GM12875 (cell line): ENCODE measurements around the gene RBCK1.
"Not testable (repeated sequence)": the region's sequence is repeated elsewhere in the genome, so short reads cannot be mapped to it uniquely, and the experiment has no call there.

Source experiments
- H3K4me3 ChIP-seq: one replicate; pipeline ENCODE4 v1.5.1; 2011; ENCODE audit warnings: low read depth, low read length, control low read depth
- TF ChIP-seq, protein P1 (sequence below): IDR thresholded peaks from 2 replicates; pipeline ENCODE4 v1.5.1; 2011; ENCODE audit warnings: low read depth, mild to moderate bottlenecking, control low read depth, inconsistent platforms, low read length, moderate library complexity, borderline replicate concordance; ENCODE audit not compliant: insufficient read depth

Gene RBCK1

DNA sequence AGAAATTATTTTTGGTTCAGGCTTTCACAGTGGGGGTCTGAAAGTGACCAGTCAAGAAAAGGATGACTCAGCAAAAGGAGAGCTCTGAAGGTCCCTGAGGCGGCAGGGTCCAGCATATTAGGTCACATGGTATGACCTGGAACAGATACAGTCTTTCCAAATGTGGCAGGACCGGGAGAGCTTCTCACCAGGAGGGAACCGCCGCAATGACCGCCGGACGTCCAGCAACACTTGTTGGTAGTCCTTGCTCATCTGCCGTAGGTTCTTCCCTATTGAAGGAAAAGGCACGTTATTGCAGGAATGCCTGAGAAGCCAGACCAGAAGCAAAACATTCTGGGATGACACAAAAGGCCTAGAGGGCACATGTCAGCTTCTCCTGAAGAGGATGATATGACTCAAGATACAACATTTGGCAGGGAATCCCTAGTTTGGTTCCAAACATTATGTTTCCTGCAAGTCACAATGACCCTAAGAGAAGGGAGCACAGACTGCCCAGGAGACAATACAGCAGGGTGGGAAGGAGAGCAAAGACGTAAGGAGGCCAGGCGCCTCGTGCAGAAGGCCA, 36.8 kb downstream of the RBCK1 start:
- TF ChIP-seq, protein P1, sequence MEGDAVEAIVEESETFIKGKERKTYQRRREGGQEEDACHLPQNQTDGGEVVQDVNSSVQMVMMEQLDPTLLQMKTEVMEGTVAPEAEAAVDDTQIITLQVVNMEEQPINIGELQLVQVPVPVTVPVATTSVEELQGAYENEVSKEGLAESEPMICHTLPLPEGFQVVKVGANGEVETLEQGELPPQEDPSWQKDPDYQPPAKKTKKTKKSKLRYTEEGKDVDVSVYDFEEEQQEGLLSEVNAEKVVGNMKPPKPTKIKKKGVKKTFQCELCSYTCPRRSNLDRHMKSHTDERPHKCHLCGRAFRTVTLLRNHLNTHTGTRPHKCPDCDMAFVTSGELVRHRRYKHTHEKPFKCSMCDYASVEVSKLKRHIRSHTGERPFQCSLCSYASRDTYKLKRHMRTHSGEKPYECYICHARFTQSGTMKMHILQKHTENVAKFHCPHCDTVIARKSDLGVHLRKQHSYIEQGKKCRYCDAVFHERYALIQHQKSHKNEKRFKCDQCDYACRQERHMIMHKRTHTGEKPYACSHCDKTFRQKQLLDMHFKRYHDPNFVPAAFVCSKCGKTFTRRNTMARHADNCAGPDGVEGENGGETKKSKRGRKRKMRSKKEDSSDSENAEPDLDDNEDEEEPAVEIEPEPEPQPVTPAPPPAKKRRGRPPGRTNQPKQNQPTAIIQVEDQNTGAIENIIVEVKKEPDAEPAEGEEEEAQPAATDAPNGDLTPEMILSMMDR = no peak
- no peak overlapping the region for H3K4me3 ChIP-seq

DNA sequence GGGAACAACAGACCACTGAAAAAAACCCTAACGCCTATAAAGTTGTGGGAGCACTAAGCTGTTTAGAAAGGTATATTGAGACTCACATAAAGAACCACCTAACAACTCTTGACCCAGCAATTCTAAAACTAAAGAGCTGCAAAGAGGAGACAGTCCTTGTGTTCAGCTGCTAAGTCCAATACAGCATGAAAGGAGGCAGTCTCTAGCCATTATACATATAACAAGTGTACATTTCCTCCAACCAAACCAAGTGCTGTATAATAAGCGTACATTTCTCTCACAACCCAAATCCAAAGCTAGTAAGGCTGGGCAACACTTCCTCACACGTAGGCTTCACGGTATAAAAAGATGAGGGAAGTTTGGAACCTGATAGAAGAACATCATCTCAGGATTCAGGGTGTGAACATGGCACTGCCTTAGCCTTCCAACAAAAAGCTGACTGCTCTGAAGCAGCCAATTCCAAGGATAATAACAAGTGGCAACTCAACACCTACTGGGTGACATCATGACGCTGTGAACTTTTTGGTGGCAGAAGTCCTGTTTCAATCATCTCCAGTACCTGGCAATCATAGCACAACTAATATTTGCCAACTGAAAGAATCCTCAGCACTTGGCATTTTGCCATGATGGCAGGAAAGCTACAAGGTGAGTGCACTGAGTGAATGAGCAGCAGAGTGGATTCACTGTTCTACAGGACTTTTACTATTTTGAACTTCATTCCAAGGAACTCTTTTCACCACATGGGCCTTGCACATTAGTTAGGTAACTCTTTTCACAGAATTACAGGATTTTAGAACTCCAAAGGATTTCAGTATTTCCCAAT, 37.6 kb downstream of the RBCK1 start:
- H3K4me3 ChIP-seq = no peak overlapping the region

DNA sequence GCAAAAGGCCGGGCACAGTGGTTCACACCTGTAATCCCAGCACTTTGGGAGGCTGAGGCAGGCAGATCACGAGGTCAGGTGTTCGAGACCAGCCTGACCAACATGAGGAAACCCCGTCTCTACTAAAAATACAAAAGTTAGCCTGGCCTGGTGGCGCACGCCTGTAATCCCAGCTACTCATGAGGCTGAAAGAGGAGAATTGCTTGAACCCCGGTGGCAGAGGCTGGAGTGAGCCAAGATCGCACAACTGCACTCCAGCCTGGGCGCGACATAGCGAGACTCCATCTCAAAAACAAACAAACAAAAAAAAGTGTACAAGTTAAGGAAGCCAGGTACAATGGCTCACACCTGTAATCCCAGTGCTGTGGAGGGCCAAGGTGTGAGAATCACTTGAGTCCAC, 43.9 kb downstream of the RBCK1 start:
- H3K4me3 ChIP-seq = not testable (repeated sequence)

More for the DNA sequence above, 37.6 kb downstream of the RBCK1 start:
- TF ChIP-seq, protein P1 = no peak

DNA sequence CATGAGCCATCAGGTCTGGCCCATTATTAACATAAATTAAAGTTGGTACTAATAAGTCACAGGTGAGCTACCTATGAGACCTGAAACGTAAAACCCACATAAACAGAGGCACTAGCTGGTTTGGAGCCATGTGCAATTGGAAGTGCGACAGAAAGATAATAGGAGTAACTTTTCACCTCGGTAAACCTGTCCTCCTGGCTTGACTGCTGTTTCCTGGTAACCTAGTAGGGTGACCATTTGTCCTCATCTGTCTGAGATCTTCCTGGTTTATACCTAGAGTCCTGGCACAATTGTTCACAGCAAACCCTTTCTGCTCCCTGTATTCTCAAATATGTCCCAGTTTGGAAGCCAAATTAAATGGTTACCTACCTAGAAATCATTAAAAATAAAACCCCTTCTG, 46.9 kb downstream of the RBCK1 start:
- TF ChIP-seq, protein P1 = no peak
- H3K4me3 ChIP-seq = no peak overlapping the region

DNA sequence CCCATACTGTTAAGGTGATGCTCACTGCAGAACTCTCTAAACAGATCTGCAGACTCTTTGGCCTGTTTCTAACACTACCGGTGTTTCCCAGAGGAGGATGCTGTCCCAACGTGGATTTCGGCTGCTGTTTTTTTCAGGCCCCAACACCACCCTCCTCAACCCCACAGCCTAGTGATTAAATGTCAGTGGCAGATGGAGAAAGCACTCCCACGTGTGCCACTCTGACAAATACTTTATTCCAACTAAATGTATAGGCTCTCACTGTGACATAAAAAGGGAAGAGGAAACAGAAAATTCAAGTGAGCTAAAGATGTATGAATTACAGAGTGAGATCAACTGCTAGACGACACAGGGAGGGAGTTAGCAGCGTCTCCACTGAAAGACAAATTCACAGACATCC, 50.7 kb downstream of the RBCK1 start:
- TF ChIP-seq, protein P1 = no peak
- no peak overlapping the region for H3K4me3 ChIP-seq

DNA sequence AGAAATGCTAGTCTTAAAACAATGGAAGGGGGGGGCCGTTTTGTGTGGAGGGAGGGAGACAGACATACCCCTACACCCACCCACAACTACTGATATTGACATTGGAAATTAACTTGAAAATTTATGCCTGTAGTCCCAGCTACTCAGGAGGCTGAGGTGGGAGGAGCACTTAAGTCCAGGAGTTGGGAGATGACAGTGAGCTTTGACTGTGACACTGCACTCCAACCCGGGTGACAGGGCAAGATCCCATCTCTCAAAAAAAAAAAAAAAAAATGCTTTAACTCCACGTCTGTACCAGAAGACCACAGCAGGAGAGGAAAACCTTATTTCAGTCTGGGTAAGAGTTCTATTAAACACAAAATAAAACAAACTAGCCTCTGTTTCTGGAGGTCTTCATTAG, 52.1 kb downstream of the RBCK1 start:
- TF ChIP-seq, protein P1 = no peak
- H3K4me3 ChIP-seq = no peak overlapping the region

DNA sequence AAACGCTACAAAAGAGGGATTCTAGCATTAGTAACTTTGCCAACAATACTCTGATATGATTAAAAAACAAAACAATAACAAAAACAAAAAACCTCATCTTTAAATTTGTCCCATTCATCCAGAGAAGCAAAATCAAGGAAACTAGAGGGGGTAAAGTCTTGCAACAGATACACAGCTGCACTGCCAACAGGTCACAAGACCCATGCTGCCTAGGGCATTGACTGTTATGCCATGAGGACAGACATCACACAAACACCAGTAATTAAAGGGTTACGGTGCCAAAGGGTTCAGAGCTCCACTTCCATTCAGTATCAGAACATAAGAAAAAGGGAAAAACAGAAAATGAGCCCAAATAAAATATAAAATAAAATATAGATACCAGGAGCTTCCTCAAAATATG, 52.6 kb downstream of the RBCK1 start:
- H3K4me3 ChIP-seq = no peak overlapping the region
- TF ChIP-seq, protein P1 = no peak
